WTC11 (cell line): Measurements from ENCODE around the gene EMC10. TPM values are rescaled to one million over a fixed set of nuclear protein-coding genes. Genes with fewer than 3 reads are reported as not detected.

ENCODE experiments used
- ATAC-seq: fragments of 200-7000 bp; cut with Tn5 transposase; 2 replicates; pipeline ENCODE4 v1.10.0; 2021; ENCODE audit warnings: mild to moderate bottlenecking, moderate library complexity
- CTCF ChIA-PET: fragments of 300-600 bp; sonication (Branson Sonifier 250); formaldehyde crosslinking; loops from one replicate; lab custom pipeline; 2021; ENCODE audit warnings: antibody characterized with exemption; lab: Charles Lee
- POLR2A ChIA-PET: fragments of 350-600 bp; sonication (Branson Sonifier 250); formaldehyde crosslinking; loops from one replicate; lab custom pipeline; 2021; ENCODE audit warnings: antibody characterized with exemption; lab: Charles Lee
- DNase-seq: peaks from one replicate; pipeline ENCODE4 v3.0.0; 2021; ENCODE audit warnings: low spot score
- H3K27ac Mint-ChIP-seq: 2 replicates; pipeline ENCODE4 v1.8.0; 2021; ENCODE audit warnings: mixed read lengths
- H3K27me3 Mint-ChIP-seq: 2 replicates; pipeline ENCODE4 v1.8.0; 2021; ENCODE audit warnings: low read depth, mild to moderate bottlenecking, moderate library complexity, mixed read lengths
- H3K36me3 Mint-ChIP-seq: 2 replicates; pipeline ENCODE4 v1.8.0; 2021; ENCODE audit warnings: mixed read lengths
- H3K4me1 Mint-ChIP-seq: 2 replicates; pipeline ENCODE4 v1.8.0; 2022; ENCODE audit warnings: mixed read lengths
- H3K4me3 Mint-ChIP-seq: 2 replicates; pipeline ENCODE4 v1.8.0; 2021; ENCODE audit warnings: mild to moderate bottlenecking, moderate library complexity, mixed read lengths
- H3K9me3 Mint-ChIP-seq: 2 replicates; pipeline ENCODE4 v1.8.0; 2021; ENCODE audit warnings: mixed read lengths
- ARID4B ChIP-seq: sonication (generic); formaldehyde crosslinking; IDR thresholded peaks from 2 replicates; pipeline ENCODE4 v1.8.0; 2023; ENCODE audit warnings: missing genetic modification reagents, mild to moderate bottlenecking, borderline replicate concordance
- ATF1 ChIP-seq: sonication (generic); formaldehyde crosslinking; IDR thresholded peaks from 2 replicates; pipeline ENCODE4 v1.8.1; 2023; ENCODE audit warnings: mild to moderate bottlenecking, moderate library complexity, missing genetic modification reagents
- ATF3 ChIP-seq: sonication (generic); formaldehyde crosslinking; conservative IDR thresholded peaks from 2 replicates; pipeline ENCODE4 v1.8.1; 2022; ENCODE audit warnings: mild to moderate bottlenecking, missing genetic modification reagents
- CTCF ChIP-seq: fragments of 200-600 bp; IDR thresholded peaks from 2 replicates; pipeline ENCODE4 v1.8.0; 2022; ENCODE audit warnings: antibody characterized with exemption
- ESRRA ChIP-seq: sonication (generic); formaldehyde crosslinking; IDR thresholded peaks from 2 replicates; pipeline ENCODE4 v1.8.1; 2022; ENCODE audit warnings: mild to moderate bottlenecking, missing genetic modification reagents, borderline replicate concordance
- HMGA2 ChIP-seq: fragments of 250-450 bp; sonication (Bioruptor Pico); IDR thresholded peaks from 2 replicates; pipeline ENCODE4 v1.4.0; 2021; ENCODE audit warnings: mild to moderate bottlenecking, moderate library complexity
- IRF1 ChIP-seq: sonication (generic); formaldehyde crosslinking; IDR thresholded peaks from 2 replicates; pipeline ENCODE4 v1.8.0; 2023; ENCODE audit warnings: missing genetic modification reagents
- JUN ChIP-seq: sonication (generic); formaldehyde crosslinking; IDR thresholded peaks from 2 replicates; pipeline ENCODE4 v1.8.0; 2023; ENCODE audit warnings: mild to moderate bottlenecking, missing genetic modification reagents
- KAT7 ChIP-seq: sonication (generic); formaldehyde crosslinking; IDR thresholded peaks from 2 replicates; pipeline ENCODE4 v1.8.1; 2023; ENCODE audit warnings: missing genetic modification reagents, mild to moderate bottlenecking, borderline replicate concordance
- MYBL2 ChIP-seq: sonication (generic); formaldehyde crosslinking; IDR thresholded peaks from 2 replicates; pipeline ENCODE4 v1.8.1; 2023; ENCODE audit warnings: mild to moderate bottlenecking, moderate library complexity, missing genetic modification reagents
- NFYB ChIP-seq: sonication (generic); formaldehyde crosslinking; conservative IDR thresholded peaks from 2 replicates; pipeline ENCODE4 v1.8.0; 2022; ENCODE audit warnings: low read depth, missing genetic modification reagents
- OVOL2 ChIP-seq: fragments of 250-450 bp; sonication (Bioruptor Pico); IDR thresholded peaks from 2 replicates; pipeline ENCODE4 v1.9.0; 2021; ENCODE audit warnings: mild to moderate bottlenecking, borderline replicate concordance
- RORB ChIP-seq: fragments of 250-450 bp; sonication (Bioruptor Pico); IDR thresholded peaks from 2 replicates; pipeline ENCODE4 v1.9.0; 2021; ENCODE audit warnings: mild to moderate bottlenecking
- USF1 ChIP-seq: sonication (generic); formaldehyde crosslinking; IDR thresholded peaks from 2 replicates; pipeline ENCODE4 v1.8.0; 2022; ENCODE audit warnings: mild to moderate bottlenecking, missing genetic modification reagents
- ZMAT4 ChIP-seq: fragments of 250-450 bp; sonication (Bioruptor Pico); IDR thresholded peaks from 2 replicates; pipeline ENCODE4 v1.9.0; 2021; ENCODE audit warnings: mild to moderate bottlenecking
- ZNF121 ChIP-seq: sonication (generic); formaldehyde crosslinking; IDR thresholded peaks from 2 replicates; pipeline ENCODE4 v1.8.0; 2023; ENCODE audit warnings: missing genetic modification reagents
- ZNF219 ChIP-seq: sonication (generic); formaldehyde crosslinking; IDR thresholded peaks from 2 replicates; pipeline ENCODE4 v1.8.0; 2023; ENCODE audit warnings: missing genetic modification reagents, mild to moderate bottlenecking, borderline replicate concordance
- ZNF232 ChIP-seq: sonication (generic); formaldehyde crosslinking; IDR thresholded peaks from 2 replicates; pipeline ENCODE4 v1.8.0; 2022; ENCODE audit warnings: mild to moderate bottlenecking, missing genetic modification reagents
- ZNF263 ChIP-seq: sonication (generic); formaldehyde crosslinking; IDR thresholded peaks from 2 replicates; pipeline ENCODE4 v1.8.1; 2022; ENCODE audit warnings: low read depth, mild to moderate bottlenecking, moderate library complexity, missing genetic modification reagents
- total RNA-seq: library from RNA; stranded (reverse); gene quantifications from 3 replicates; pipeline ENCODE4 v1.2.3, GENCODE V29; 2021

The EMC10 gene
- total RNA-seq, 1 experiment from 2014 or later = 114 TPM

- Mint-ChIP-seq H3K9me3 (peaks cover 5% of the 10 kb centered on the region), H3K4me3 (no peak overlapping the region), H3K27me3 (peaks cover 2% of the 10 kb centered on the region; the same call in 1 of the 2 replicates), H3K4me1 (peaks cover 6% of the 10 kb centered on the region; the same call in 1 of the 2 replicates), H3K27ac (no peak overlapping the region), H3K36me3 (peaks cover 3% of the 10 kb centered on the region)
- ChIA-PET POLR2A (no interaction called here), CTCF (interaction anchor here (1.0 to 1.5 kb wide), 3 partner anchors 11 to 34 kb away, joined by 3 to 4 read pairs (median 4); no protein-coding TSS in a partner anchor)
- DNase-seq (no peak), ATAC-seq (no peak)
- TF ChIP-seq ATF3 (no peak), ZMAT4 (no peak), RORB (CRISPR knock-in tag) (no peak), KAT7 (CRISPR knock-in tag) (no peak)
Observed at GRCh38 chr19:50449236-50449899, 26.9 kb upstream of the EMC10 start.

GRCh38 chr19:50450369-50451222, 25.7 kb upstream of the EMC10 start:
- no peak for ATAC-seq
- Mint-ChIP-seq H3K27ac (no peak overlapping the region), H3K27me3 (peaks cover 2% of the 10 kb centered on the region; the same call in 1 of the 2 replicates)
- ChIA-PET POLR2A (no interaction called here), CTCF (interaction anchor here (1.0 to 1.5 kb wide), 5 partner anchors 10 to 94 kb away, joined by 3 to 4 read pairs (median 4); no protein-coding TSS in a partner anchor)
- DNase-seq = no peak
- TF ChIP-seq ZNF121 (CRISPR knock-in tag) (peak; percentile 31; the same call in 1 of the 2 replicates), ARID4B (CRISPR knock-in tag) (no peak)
- TF ChIP-seq, all 79 proteins: peak for 1
- Mint-ChIP-seq H3K4me1 (peaks cover 6% of the 10 kb centered on the region; the same call in 1 of the 2 replicates), H3K9me3 (peaks cover 4% of the 10 kb centered on the region), H3K36me3 (peaks cover 3% of the 10 kb centered on the region), H3K4me3 (no peak overlapping the region)

DNA sequence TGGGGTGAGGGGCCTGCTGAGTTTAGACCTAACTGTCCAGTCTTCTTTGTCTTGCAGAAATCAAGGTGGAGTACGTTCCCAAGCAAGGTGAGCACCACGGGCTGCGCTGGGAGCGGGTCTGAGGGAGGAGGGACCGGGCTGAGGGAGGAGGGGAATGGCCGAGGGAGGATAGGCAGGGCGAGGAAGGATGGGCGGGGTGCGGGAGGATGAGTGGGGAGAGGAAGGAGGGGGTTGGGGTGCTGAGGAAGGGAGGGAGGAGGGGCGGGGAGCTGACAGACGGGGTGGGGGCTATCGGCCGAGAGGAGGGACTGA, 25.1 kb upstream of the EMC10 start:
- H3K36me3 Mint-ChIP-seq = peaks cover 3% of the 10 kb centered on the region
- no peak for DNase-seq
- peaks cover 6% of the 10 kb centered on the region; the same call in 1 of the 2 replicates for H3K4me1 Mint-ChIP-seq
- H3K27ac Mint-ChIP-seq = no peak overlapping the region
- peaks cover 10% of the 10 kb centered on the region for H3K9me3 Mint-ChIP-seq
- POLR2A ChIA-PET = no interaction called here
- H3K4me3 Mint-ChIP-seq = no peak overlapping the region
- TF ChIP-seq ZNF232 (CRISPR knock-in tag) (no peak), ZNF263 (CRISPR knock-in tag) (peak; percentile 74; the same call in 1 of the 2 replicates)
- no peak for ATAC-seq
- H3K27me3 Mint-ChIP-seq = peaks cover 2% of the 10 kb centered on the region; the same call in 1 of the 2 replicates
- CTCF ChIA-PET = interaction anchor here (1.2 to 1.4 kb wide), 2 partner anchors 82 to 94 kb away, joined by 4 read pairs; no protein-coding TSS in a partner anchor

DNA sequence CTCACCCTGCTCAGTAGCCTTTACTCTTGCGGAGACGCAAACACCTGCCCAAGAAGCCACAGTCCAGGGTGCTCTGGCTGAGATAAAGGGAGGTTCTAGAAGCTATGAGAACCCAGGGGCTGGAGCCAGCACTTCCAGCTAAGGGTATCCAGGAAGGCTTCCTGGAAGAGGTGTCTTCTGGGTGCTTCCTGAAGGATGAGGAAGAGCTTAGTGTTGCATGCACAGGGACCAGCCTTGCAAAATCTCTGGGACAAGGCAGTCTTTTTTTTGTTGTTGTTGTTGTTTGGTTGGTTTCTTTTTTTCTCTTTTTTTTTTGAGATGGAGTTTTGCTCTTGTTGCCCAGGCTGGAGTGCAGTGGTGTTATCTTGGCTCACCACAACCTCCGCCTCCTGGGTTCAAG, 23.1 kb upstream of the EMC10 start:
- peaks cover 9% of the 10 kb centered on the region for H3K9me3 Mint-ChIP-seq
- TF ChIP-seq JUN (CRISPR knock-in tag) (no peak), ATF1 (CRISPR knock-in tag) (no peak), ESRRA (CRISPR knock-in tag) (no peak), HMGA2 (CRISPR knock-in tag) (no peak), USF1 (CRISPR knock-in tag) (no peak), ZNF219 (CRISPR knock-in tag) (no peak), NFYB (no peak), IRF1 (CRISPR knock-in tag) (no peak), CTCF (no peak), MYBL2 (CRISPR knock-in tag) (no peak), OVOL2 (no peak)

More for the DNA sequence above, 23.1 kb upstream of the EMC10 start:
- ATAC-seq (no peak), DNase-seq (no peak)
- ChIA-PET POLR2A (no interaction called here), CTCF (interaction anchor here (0.6 to 1.6 kb wide), 5 partner anchors 9 to 137 kb away, joined by 3 to 4 read pairs (median 4); no protein-coding TSS in a partner anchor)
- Mint-ChIP-seq H3K27me3 (no peaks in the 10 kb centered on the region), H3K27ac (no peak overlapping the region), H3K4me3 (no peak overlapping the region), H3K36me3 (no peaks in the 10 kb centered on the region), H3K4me1 (peaks cover 6% of the 10 kb centered on the region; the same call in 1 of the 2 replicates)
